ENCODE results near the gene NRG4. TPM values are rescaled to one million over a fixed set of nuclear protein-coding genes. Genes with fewer than 3 reads are reported as not detected.

NRG4 gene
- total RNA-seq, 1 donor from 2014 or later = 0.93 TPM

GRCh38 chr15:76010613-76011012 lies 1.6 kb downstream of the NRG4 start:
- intact Hi-C loops (cut with micrococcal nuclease) = no loop called here
- ChIA-PET CTCF (no interaction called here), POLR2A (no interaction called here)
- no peak for ATAC-seq (ENCODE audit: low read depth)
- TF ChIP-seq CTCF (IDR thresholded peaks at IDR 0.05) = no peak
- H3K4me1 Mint-ChIP-seq = peaks cover 5% of the 10 kb centered on the region
- no peaks in the 10 kb centered on the region for H3K36me3 Mint-ChIP-seq (ENCODE audit: low read depth)
- H3K27ac Mint-ChIP-seq = no peak overlapping the region
- DNase-seq = no peak
- H3K27me3 Mint-ChIP-seq = peaks cover 8% of the 10 kb centered on the region
- H3K9me3 Mint-ChIP-seq = peaks cover 4% of the 10 kb centered on the region
- H3K4me3 Mint-ChIP-seq = no peak overlapping the region

- TF ChIP-seq CTCF (IDR thresholded peaks at IDR 0.05) = no peak
- H3K9me3 Mint-ChIP-seq = no peaks in the 10 kb centered on the region
Measured at GRCh38 chr15:76006136-76006778, 6.0 kb downstream of the NRG4 start.

GRCh38 chr15:76003364-76003763 lies 8.9 kb downstream of the NRG4 start:
- ATAC-seq (ENCODE audit: low read depth) = no peak
- H3K36me3 Mint-ChIP-seq (ENCODE audit: low read depth) = no peaks in the 10 kb centered on the region
- CTCF ChIA-PET = no interaction called here

More at GRCh38 chr15:76006136-76006778, 6.0 kb downstream of the NRG4 start:
- intact Hi-C loops (cut with micrococcal nuclease) = no loop called here
- no peak for DNase-seq
- H3K4me3 Mint-ChIP-seq = no peak overlapping the region
- no peak overlapping the region for H3K27ac Mint-ChIP-seq
- ATAC-seq (ENCODE audit: low read depth) = no peak
- POLR2A ChIA-PET = no interaction called here
- peaks cover 14% of the 10 kb centered on the region for H3K27me3 Mint-ChIP-seq
- no peaks in the 10 kb centered on the region for H3K4me1 Mint-ChIP-seq
- CTCF ChIA-PET = no interaction called here
- no peaks in the 10 kb centered on the region for H3K36me3 Mint-ChIP-seq (ENCODE audit: low read depth)

GRCh38 chr15:75995611-75996010 lies 16.6 kb downstream of the NRG4 start:
- Mint-ChIP-seq H3K4me1 (no peaks in the 10 kb centered on the region), H3K27ac (no peak overlapping the region), H3K4me3 (no peak overlapping the region), H3K27me3 (peaks cover 3% of the 10 kb centered on the region), H3K9me3 (peaks cover 13% of the 10 kb centered on the region), H3K36me3 (ENCODE audit: low read depth) (peaks cover 5% of the 10 kb centered on the region)
- no peak for DNase-seq
- ATAC-seq (ENCODE audit: low read depth) = no peak
- POLR2A ChIA-PET = no interaction called here
- CTCF ChIA-PET = no interaction called here
- TF ChIP-seq CTCF (IDR thresholded peaks at IDR 0.05) = no peak
- intact Hi-C loops (cut with micrococcal nuclease) = no loop called here

More at GRCh38 chr15:76003364-76003763, 8.9 kb downstream of the NRG4 start:
- TF ChIP-seq CTCF (IDR thresholded peaks at IDR 0.05) = no peak
- H3K27ac Mint-ChIP-seq = no peak overlapping the region
- H3K27me3 Mint-ChIP-seq = peaks cover 16% of the 10 kb centered on the region
- H3K4me1 Mint-ChIP-seq = no peaks in the 10 kb centered on the region
- intact Hi-C loops (cut with micrococcal nuclease) = no loop called here
- no peaks in the 10 kb centered on the region for H3K9me3 Mint-ChIP-seq
- POLR2A ChIA-PET = no interaction called here
- DNase-seq = no peak
- H3K4me3 Mint-ChIP-seq = no peak overlapping the region

GRCh38 chr15:75994220-75994619 lies 18.0 kb downstream of the NRG4 start:
- DNase-seq (no peak), ATAC-seq (ENCODE audit: low read depth) (no peak)
- POLR2A ChIA-PET = no interaction called here
- Mint-ChIP-seq H3K4me3 (no peak overlapping the region), H3K36me3 (ENCODE audit: low read depth) (peaks cover 5% of the 10 kb centered on the region), H3K27me3 (peaks cover 3% of the 10 kb centered on the region), H3K27ac (no peak overlapping the region), H3K4me1 (no peaks in the 10 kb centered on the region), H3K9me3 (peaks cover 13% of the 10 kb centered on the region)
- intact Hi-C loops (cut with micrococcal nuclease) = no loop called here
- no peak for TF ChIP-seq CTCF (IDR thresholded peaks at IDR 0.05)
- CTCF ChIA-PET = no interaction called here

All from activated B cell treated with CpG ODN at 0.5 μM for 24 hours (primary cell).